Central memory CD4-positive, alpha-beta T cell (primary cell): ENCODE measurements around the gene FAM228B.
"Not testable (repeated sequence)": the region's sequence is repeated elsewhere in the genome, so short reads cannot be mapped to it uniquely, and the experiment has no call there.

Experiments
- DNase-seq: peaks from one replicate; pipeline ENCODE4 v3.0.0; 2022

FAM228B gene

GRCh38 chr2:24160761-24161160, 37.5 kb downstream of the FAM228B start:
- DNase-seq: no peak

GRCh38 chr2:24162494-24162893, 39.2 kb downstream of the FAM228B start:
- no peak for DNase-seq

GRCh38 chr2:24163186-24163585, 39.9 kb downstream of the FAM228B start:
- no peak for DNase-seq

GRCh38 chr2:24163601-24164000, 40.3 kb downstream of the FAM228B start:
- DNase-seq: no peak

- DNase-seq: peak; percentile 12
These were observed 41.2 kb downstream of the FAM228B start for GRCh38 chr2:24164416-24164973.

- no peak for DNase-seq
These were observed 45.8 kb downstream of the FAM228B start for GRCh38 chr2:24169023-24169422.

- no peak for DNase-seq
These were observed 51.6 kb downstream of the FAM228B start, which contains the start of gene FAM228A for GRCh38 chr2:24174851-24175277. TSS of gene FAM228A (plus strand) at chr2:24175053. CDS start at chr2:24175481, 428 bp downstream.

- no peak for DNase-seq
These were observed 52.4 kb downstream of the FAM228B start for GRCh38 chr2:24175631-24176187.

- no peak for DNase-seq
These were observed 53.1 kb downstream of the FAM228B start for GRCh38 chr2:24176326-24176725.

- no peak for DNase-seq
These were observed 56.4 kb downstream of the FAM228B start for GRCh38 chr2:24179683-24180082.

- DNase-seq: no peak
These were observed 58.6 kb downstream of the FAM228B start for GRCh38 chr2:24181849-24182248.

GRCh38 chr2:24182507-24182906, 59.2 kb downstream of the FAM228B start:
- DNase-seq: no peak

- DNase-seq: no peak
These were observed 60.2 kb downstream of the FAM228B start for GRCh38 chr2:24183366-24184069.

- DNase-seq: no peak
These were observed 66.3 kb downstream of the FAM228B start for GRCh38 chr2:24189551-24189950.

- DNase-seq: no peak
These were observed 67.2 kb downstream of the FAM228B start for GRCh38 chr2:24190503-24190902.

GRCh38 chr2:24191156-24191555, 67.9 kb downstream of the FAM228B start:
- DNase-seq: no peak

- DNase-seq: no peak
These were observed 68.6 kb downstream of the FAM228B start for GRCh38 chr2:24191848-24192247.

- DNase-seq: not testable (repeated sequence)
These were observed 73.9 kb downstream of the FAM228B start for GRCh38 chr2:24197213-24197612.

GRCh38 chr2:24199968-24200590, 76.8 kb downstream of the FAM228B start:
- no peak for DNase-seq

- no peak for DNase-seq
These were observed 77.5 kb downstream of the FAM228B start for GRCh38 chr2:24200799-24201198.

GRCh38 chr2:24203029-24203786, 79.9 kb downstream of the FAM228B start:
- no peak for DNase-seq

GRCh38 chr2:24203787-24204150, 80.5 kb downstream of the FAM228B start:
- no peak for DNase-seq

- DNase-seq: no peak
These were observed 81.2 kb downstream of the FAM228B start for GRCh38 chr2:24204505-24204904.
